Stimulated activated CD4-positive, alpha-beta T cell treated with anti-CD3 and anti-CD28 coated beads, TNF-alpha, amount 100 ng/mL, for 48 hours (primary cell): ENCODE measurements around the gene DHFR2.
"Not testable (repeated sequence)": the region's sequence is repeated elsewhere in the genome, so short reads cannot be mapped to it uniquely, and the experiment has no call there.

ENCODE experiments used
- DNase-seq, 3 donors: peaks; one replicate each; pipeline ENCODE4 v3.0.0-alpha.2; 2020; ENCODE audit warnings: low read depth in 3 of 3

Gene DHFR2

DNA sequence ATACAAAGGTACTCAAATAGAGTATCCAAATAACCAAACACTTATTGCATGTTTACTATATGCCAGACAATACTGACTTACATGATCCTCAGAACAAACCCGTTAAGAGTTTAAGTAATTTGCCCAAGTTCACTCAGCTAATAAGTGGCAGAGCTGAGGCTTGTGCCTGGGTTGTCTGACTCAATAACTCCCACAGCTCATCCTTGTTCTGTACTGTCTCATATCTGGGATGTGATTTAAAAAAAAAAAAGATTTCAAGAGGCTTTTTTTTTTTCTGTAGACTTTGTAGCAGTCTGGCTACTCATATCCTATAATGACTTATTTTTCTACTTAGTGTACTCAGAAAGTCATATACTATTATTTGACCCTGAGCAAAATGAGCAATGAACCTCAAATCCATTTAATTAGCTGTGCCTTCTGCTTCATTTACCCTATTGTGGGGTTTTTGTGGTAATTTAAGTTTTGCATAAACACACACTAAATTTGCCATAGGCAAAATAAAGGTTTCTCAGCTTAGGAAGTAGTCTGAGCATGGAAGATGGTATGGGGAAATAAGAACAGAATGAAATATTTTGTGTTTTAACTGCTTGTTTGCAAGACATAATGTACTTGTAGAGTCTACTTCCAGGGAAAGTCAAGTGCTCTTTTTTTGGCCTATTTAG lies 3.2 kb upstream of the DHFR2 start:
- DNase-seq, result no peak

- DNase-seq, result no peak
Observed at GRCh38 chr3:94065122-94065521, 2.4 kb upstream of the DHFR2 start.

DNA sequence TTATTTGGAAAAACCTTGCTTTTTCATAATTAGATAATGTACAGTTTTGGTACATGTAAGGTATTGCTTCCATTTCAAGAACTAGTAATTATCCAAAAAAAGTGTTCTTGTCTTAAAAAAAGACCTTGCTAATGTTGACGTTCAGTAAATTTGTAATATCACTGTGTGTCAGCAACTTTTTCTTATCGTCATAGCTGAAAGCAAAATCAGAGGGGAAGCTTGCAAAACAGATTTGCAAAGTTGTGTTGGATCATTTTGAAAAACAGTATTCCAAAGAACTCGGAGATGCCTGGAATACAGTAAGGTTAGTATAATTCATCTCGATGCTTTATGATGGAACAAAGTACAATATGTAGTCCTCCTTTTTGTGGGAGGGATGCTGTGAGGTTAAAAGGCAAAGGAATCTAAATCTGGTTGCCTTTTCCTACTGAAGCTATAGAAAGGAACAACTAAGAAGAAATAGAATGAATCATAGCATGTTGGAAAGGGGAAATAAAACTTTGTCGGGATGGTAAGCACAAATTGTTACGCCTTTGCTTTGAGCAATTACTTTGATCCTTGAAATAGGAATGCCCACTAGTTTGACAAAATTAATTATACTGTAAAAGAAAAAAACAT lies 1.6 kb upstream of the DHFR2 start:
- no peak for DNase-seq

GRCh38 chr3:94063496-94064119 lies 892 bp upstream of the DHFR2 start:
- no peak for DNase-seq

DNA sequence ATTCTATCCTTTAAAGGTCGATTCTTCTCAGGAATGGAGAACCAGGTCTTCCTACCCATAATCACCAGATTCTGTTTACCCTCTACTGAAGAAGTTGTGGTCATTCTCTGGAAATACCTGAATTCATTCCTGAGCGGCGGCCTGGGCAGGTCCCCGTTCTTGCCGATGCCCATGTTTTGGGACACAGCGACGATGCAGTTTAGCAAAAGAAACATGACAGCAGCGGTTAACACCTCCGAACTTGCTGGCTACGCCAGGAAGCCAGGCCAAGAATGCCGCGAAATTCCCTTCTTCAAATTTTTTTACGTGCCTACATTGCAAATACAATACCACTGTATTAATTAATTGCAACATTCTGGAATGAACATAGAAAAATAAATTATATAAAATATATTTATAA lies 1.4 kb downstream of the DHFR2 start:
- no peak for DNase-seq

- no peak for DNase-seq
Observed at GRCh38 chr3:94050546-94050945, 12.2 kb downstream of the DHFR2 start.

GRCh38 chr3:94049267-94049666 lies 13.4 kb downstream of the DHFR2 start:
- no peak for DNase-seq

DNA sequence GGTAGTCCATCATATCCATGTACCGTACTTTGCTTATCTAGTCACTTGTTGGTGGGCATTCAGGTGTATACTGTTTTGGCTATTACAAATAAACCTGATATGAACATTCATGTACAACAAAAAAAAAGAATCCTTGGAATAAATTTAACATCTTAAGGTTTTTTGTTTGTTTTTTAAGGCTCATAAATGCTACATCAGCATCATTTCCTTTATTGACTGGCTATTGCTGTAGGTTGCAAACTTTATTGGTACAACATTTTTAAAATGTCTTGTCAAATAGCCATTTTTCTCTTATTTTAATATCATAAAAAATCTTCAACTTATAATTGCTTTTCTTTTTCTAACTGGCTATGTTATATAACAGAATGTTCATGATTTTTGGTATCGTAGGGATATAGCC lies 16.2 kb downstream of the DHFR2 start:
- no peak for DNase-seq

DNA sequence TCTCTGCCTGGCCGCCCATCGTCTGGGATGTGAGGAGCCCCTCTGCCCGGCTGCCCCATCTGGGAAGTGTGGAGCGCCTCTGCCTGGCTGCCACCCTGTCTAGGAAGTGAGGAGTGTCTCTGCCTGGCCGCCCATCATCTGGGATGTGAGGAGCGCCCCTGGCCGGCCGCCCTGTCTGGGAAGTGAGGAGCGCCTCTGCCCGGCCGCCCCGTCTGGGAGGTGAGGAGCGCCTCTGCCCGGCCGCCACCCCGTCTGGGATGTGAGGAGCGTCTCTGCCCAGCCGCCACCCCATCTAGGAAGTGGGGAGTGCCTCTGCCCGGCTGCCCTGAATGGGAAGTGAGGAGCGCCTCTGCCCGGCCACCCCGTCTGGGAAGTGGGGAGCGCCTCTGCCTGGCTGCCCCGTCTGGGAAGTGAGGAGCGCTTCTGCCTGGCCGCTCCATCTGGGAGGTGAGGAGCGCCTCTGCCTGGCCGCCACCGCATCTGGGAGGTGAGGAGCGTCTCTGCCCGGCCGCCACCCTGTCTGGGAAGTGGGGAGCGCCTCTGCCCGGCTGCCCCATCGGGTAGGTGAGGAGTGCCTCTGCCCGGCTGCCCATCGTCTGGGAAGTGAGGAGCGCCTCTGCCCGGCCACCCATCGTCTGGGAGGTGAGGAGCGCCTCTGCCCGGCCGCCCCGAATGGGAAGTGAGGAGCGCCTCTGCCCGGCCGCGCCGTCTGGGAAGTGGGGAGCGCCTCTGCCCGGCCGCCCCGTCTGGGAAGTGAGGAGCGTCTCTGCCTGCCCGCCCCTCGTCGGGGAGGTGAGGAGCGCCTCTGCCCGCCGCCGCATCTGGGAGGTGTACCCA lies 18.4 kb downstream of the DHFR2 start:
- not testable (repeated sequence) for DNase-seq

DNA sequence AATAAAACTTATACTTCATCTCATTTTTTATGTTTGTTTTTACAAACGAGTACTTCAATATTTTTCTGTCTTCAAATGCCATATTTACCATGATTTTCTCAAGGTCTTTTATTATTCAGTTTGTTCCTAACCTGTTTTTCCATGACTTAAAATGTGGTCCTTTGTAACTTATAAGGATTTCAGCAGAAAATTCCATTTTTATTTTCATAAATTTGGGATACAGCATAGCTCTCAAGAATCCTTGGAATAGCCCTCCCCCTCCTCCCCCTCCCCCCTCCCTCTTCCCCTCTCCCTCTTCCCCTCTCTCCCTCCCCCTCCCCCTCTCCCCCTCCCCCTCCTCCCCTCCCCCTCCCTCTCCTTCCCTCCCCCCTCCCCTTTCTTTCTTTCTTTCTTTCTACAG lies 19.4 kb downstream of the DHFR2 start:
- no peak for DNase-seq

DNA sequence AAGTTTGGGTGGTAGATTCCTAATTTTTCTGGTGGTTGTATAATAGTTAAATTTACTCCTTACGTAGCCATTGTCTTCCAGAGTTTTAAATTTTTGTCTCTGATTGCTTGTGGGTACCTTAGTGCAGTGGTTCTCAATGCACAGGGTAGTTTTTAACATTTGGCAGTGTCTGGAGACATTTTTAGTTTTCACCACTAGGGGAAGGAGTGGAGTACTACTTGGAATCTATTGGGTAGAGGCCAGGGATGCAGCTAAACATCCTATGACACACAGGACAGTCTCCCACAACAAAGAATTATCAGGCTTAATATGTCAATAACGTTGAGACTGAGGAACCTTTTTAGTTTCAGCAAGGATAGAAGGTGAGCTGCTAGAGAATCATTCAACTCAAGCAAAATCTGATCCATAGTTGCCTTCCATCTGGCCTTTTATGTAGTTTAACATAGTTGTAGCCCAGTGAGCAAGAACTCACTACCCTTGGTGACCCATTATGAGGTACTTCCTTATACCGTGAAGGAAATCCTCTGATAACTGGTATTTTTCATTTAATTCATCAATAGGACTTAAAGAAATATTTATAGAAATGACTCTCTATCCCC lies 25.7 kb downstream of the DHFR2 start:
- DNase-seq, result no peak

GRCh38 chr3:94028093-94028837 lies 34.5 kb downstream of the DHFR2 start, which contains the start of gene STX19:
Gene STX19 (minus strand): TSS chr3:94028597. CDS start chr3:94015269, 13,328 bp downstream.
- DNase-seq, result no peak

DNA sequence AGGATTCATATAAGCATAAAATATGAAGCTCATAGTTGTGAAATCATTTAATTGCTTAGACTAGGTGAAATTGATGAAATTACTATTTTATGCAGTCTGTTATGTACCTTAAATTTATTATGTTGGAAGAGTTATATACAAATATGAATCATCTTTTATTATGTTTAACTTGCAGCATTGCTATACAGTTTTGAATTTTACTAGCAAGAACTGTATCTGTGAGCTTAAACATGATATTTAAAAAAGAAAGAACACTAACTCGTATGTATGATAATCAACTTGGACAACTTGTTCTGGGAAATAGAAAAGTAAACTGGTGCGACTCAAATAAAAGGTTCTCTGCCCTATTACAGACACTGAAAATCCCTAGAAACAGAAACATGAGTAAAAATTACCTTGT lies 36.1 kb downstream of the DHFR2 start:
- DNase-seq, result no peak

DNA sequence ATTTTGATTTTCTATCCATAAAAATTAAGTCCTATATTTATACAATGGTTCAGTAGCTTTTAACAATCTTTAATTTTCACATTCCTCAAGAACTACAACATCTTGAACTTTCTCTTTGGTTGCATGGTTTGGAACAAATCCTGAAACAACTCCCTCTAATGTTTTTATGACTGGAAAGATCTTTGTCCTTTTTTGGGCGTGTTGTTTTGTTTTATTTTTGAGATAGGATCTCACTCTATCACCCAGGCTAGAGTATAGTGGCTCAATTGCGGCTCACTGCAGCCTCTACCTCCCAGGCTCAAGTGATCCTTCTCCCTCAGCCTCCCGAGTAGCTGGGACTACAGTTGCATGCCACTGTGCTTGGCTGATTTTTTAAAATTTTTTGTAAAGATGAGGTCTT lies 38.3 kb downstream of the DHFR2 start:
- DNase-seq, result no peak

- DNase-seq, result no peak
Observed at GRCh38 chr3:94020293-94020692, 42.4 kb downstream of the DHFR2 start.

GRCh38 chr3:94019659-94020058 lies 43.1 kb downstream of the DHFR2 start:
- DNase-seq, result no peak

- no peak for DNase-seq
Observed at GRCh38 chr3:94015025-94015424, 47.7 kb downstream of the DHFR2 start.

GRCh38 chr3:94012185-94012584 lies 50.5 kb downstream of the DHFR2 start:
- no peak for DNase-seq

DNA sequence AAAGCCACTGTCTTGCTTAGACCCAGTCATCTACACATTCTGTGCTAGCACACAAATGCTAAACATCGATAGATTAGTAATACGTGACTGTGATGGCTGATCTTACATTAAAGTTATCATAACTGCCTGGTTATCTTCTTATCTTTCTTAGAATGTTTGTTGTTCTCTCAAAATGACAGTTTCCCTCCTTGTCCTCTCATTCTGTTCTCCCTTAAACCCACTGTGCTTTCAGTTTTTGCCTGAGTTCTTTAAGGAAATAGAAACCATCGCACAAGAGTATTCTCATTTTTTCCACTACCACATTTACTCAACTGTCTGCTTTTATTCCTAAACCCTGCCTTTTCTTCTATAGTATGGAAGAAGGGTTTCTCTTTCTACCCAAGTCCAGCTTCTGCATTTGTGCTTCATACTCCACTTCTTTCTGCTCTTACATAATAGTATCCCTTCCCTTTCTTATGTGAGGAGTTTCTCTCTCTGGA lies 51.4 kb downstream of the DHFR2 start:
- DNase-seq, result no peak

- DNase-seq, result no peak
Observed at GRCh38 chr3:94009608-94010007, 53.1 kb downstream of the DHFR2 start.

DNA sequence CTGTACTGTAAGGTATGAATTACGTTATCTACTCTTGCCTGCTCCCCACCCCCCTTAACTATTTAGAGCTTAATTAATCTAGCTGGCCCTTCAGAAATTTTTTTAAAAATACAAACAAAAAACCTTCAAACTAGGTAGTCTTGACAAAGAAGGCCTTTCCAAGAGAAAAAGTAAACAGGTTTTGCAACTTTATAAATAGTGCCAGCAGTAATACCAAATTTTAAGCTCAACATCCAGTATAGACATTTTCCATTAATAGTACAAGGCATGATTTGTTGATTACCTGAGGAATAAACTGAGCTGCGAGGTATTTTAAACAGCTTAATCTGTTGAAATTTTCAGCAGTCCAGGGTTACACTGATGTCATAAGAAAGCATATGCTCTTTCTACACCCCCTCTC lies 54.5 kb downstream of the DHFR2 start:
- no peak for DNase-seq
